Right cardiac atrium (tissue), 5 donors: ENCODE measurements around the gene UNC13C. TPM values are rescaled to one million over a fixed set of nuclear protein-coding genes. Genes with fewer than 3 reads are reported as not detected.

ENCODE experiments used
- ATAC-seq, 2 donors: fragments of 200-7000 bp; cut with Tn5 transposase; one replicate each; pipeline versions ENCODE4 v1.8.0 to v1.9.1; 2020; ENCODE audit warnings: moderate library complexity in 2 of 2, mild to moderate bottlenecking in 1 of 2
- DNase-seq, 3 donors: peaks; one replicate each; pipeline ENCODE4 v3.0.0-alpha.2; 2020
- H3K27ac ChIP-seq: one replicate; pipeline ENCODE4 v1.5.1; 2013; ENCODE audit warnings: mild to moderate bottlenecking, low read length, control low read depth, moderate library complexity
- H3K27me3 ChIP-seq: one replicate; pipeline ENCODE4 v1.6.1; 2013; ENCODE audit not compliant: control insufficient read depth, insufficient read depth
- H3K4me1 ChIP-seq: one replicate; pipeline ENCODE4 v1.6.1; 2013; ENCODE audit warnings: low read length; ENCODE audit not compliant: control insufficient read depth, insufficient read depth
- H3K4me3 ChIP-seq: one replicate; pipeline ENCODE4 v1.5.1; 2013; ENCODE audit warnings: low read length, control low read depth
- H3K9me3 ChIP-seq: one replicate; pipeline ENCODE4 v1.6.1; 2013; ENCODE audit warnings: low read length; ENCODE audit not compliant: control insufficient read depth
- WGBS: extraction: QIAGEN DNeasy Blood & Tissue Kit; methylation state at CpG from one replicate; pipeline ENCODE4 v1.1.7; 2013; 5-methylcytosine and 5-hydroxymethylcytosine counted together
- intact Hi-C, 4 donors: fragments of 100-400 bp; cut with DNase I; formaldehyde crosslinking; loops; one replicate each; pipeline versions ENCODE4 v1.11.0 to v1.14.0; 2022 to 2023
- polyA plus RNA-seq: library from polyadenylated mRNA; stranded (reverse); fragments of 200-250 nt; gene quantifications from one replicate; pipeline ENCODE4 v1.2.3, GENCODE V29; 2013
- total RNA-seq, 4 donors: library from RNA; stranded (reverse); fragmentation: NEBNext Ultra II Directional; extraction: Animal tissue kit (Norgen Biotek cat#: 25700); gene quantifications; one replicate each; pipeline ENCODE4 v1.2.1, GENCODE V29; 2021
- donor health status: healthy with polysubstance abuse.
- donor health status: DM: no; HTN: yes; CAD: no.
- donor health status: DM: no; HTN: no; CAD: no.
- donor health status: DM: no; HTN: yes; CAD: no; lungs with severe emphysema.
- donor health status: DM: yes; HTN: yes; CAD: no.

UNC13C gene
- total and polyA plus RNA-seq, 5 donors = 0.05 to 0.57 (median 0.21) TPM

- Histone ChIP-seq H3K9me3 (no peaks in the 10 kb centered on the region), H3K4me3 (peak overlapping the region; percentile 46), H3K4me1 (no peaks in the 10 kb centered on the region), H3K27me3 (no peaks in the 10 kb centered on the region), H3K27ac (no peak overlapping the region)
- ATAC-seq (no peak), DNase-seq (no peak)
- intact Hi-C loops = no loop called here
- WGBS = 58% methylated on average over 4 of the region's 4 CpGs
Measured at GRCh38 chr15:53979051-53979788, 979 bp downstream of the UNC13C start.

- Histone ChIP-seq H3K4me1 (no peaks in the 10 kb centered on the region), H3K4me3 (no peak overlapping the region), H3K9me3 (no peaks in the 10 kb centered on the region), H3K27me3 (no peaks in the 10 kb centered on the region), H3K27ac (no peak overlapping the region)
- intact Hi-C loops = no loop called here
- DNase-seq (no peak), ATAC-seq (no peak)
- 87% methylated on average over 2 of the region's 2 CpGs for WGBS
Measured at GRCh38 chr15:53980021-53980420, 1.8 kb downstream of the UNC13C start.

GRCh38 chr15:53982071-53982680 is 3.9 kb downstream of the UNC13C start:
- WGBS = 61% methylated on average over 4 of the region's 4 CpGs
- no peak overlapping the region for H3K27ac ChIP-seq
- intact Hi-C loops = no loop called here
- ATAC-seq = no peak
- H3K27me3 ChIP-seq = no peaks in the 10 kb centered on the region
- DNase-seq = no peak
- no peak overlapping the region for H3K4me3 ChIP-seq
- H3K4me1 ChIP-seq = no peaks in the 10 kb centered on the region
- no peaks in the 10 kb centered on the region for H3K9me3 ChIP-seq

GRCh38 chr15:53982876-53983275 is 4.6 kb downstream of the UNC13C start:
- Histone ChIP-seq H3K27me3 (no peaks in the 10 kb centered on the region), H3K4me1 (no peaks in the 10 kb centered on the region), H3K27ac (no peak overlapping the region), H3K9me3 (no peaks in the 10 kb centered on the region), H3K4me3 (no peak overlapping the region)
- DNase-seq = no peak
- intact Hi-C loops = no loop called here
- no peak for ATAC-seq
- 88% methylated on average over 1 of the region's 1 CpG for WGBS

- H3K27me3 ChIP-seq = no peaks in the 10 kb centered on the region
- no peaks in the 10 kb centered on the region for H3K9me3 ChIP-seq
- H3K4me1 ChIP-seq = no peaks in the 10 kb centered on the region
- H3K4me3 ChIP-seq = no peak overlapping the region
- intact Hi-C loops = no loop called here
- ATAC-seq (no peak), DNase-seq (no peak)
- no peak overlapping the region for H3K27ac ChIP-seq
- 71% methylated on average over 1 of the region's 1 CpG for WGBS
Measured at GRCh38 chr15:53984221-53984620, 6.0 kb downstream of the UNC13C start.

- ATAC-seq = no peak
- intact Hi-C loops = no loop called here
- Histone ChIP-seq H3K27ac (no peak overlapping the region), H3K4me3 (no peak overlapping the region), H3K9me3 (no peaks in the 10 kb centered on the region), H3K27me3 (no peaks in the 10 kb centered on the region), H3K4me1 (no peaks in the 10 kb centered on the region)
- no peak for DNase-seq
- 85% methylated on average over 4 of the region's 4 CpGs for WGBS
Measured at GRCh38 chr15:53985562-53985961, 7.3 kb downstream of the UNC13C start.

GRCh38 chr15:53987480-53987879 is 9.2 kb downstream of the UNC13C start:
- WGBS = 76% methylated on average over 2 of the region's 2 CpGs
- DNase-seq (no peak), ATAC-seq (no peak)
- Histone ChIP-seq H3K27me3 (no peaks in the 10 kb centered on the region), H3K9me3 (no peaks in the 10 kb centered on the region), H3K4me3 (no peak overlapping the region), H3K27ac (no peak overlapping the region), H3K4me1 (no peaks in the 10 kb centered on the region)
- intact Hi-C loops = no loop called here

GRCh38 chr15:54007256-54007655 is 29.0 kb downstream of the UNC13C start:
- ATAC-seq (no peak), DNase-seq (no peak)
- no peaks in the 10 kb centered on the region for H3K4me1 ChIP-seq
- no peaks in the 10 kb centered on the region for H3K27me3 ChIP-seq
- WGBS = 88% methylated on average over 2 of the region's 2 CpGs
- intact Hi-C loops = no loop called here
- H3K9me3 ChIP-seq = no peaks in the 10 kb centered on the region
- no peak overlapping the region for H3K4me3 ChIP-seq
- no peak overlapping the region for H3K27ac ChIP-seq

GRCh38 chr15:54011656-54012055 is 33.4 kb downstream of the UNC13C start:
- DNase-seq (no peak), ATAC-seq (no peak)
- no peaks in the 10 kb centered on the region for H3K27me3 ChIP-seq
- no peaks in the 10 kb centered on the region for H3K4me1 ChIP-seq
- no peaks in the 10 kb centered on the region for H3K9me3 ChIP-seq
- WGBS = 64% methylated on average over 1 of the region's 1 CpG
- intact Hi-C loops = no loop called here
- H3K27ac ChIP-seq = no peak overlapping the region
- no peak overlapping the region for H3K4me3 ChIP-seq

GRCh38 chr15:54014067-54014655 is 35.9 kb downstream of the UNC13C start:
- DNase-seq (no peak), ATAC-seq (no peak)
- Histone ChIP-seq H3K4me1 (no peaks in the 10 kb centered on the region), H3K9me3 (no peaks in the 10 kb centered on the region), H3K27ac (no peak overlapping the region), H3K4me3 (no peak overlapping the region), H3K27me3 (no peaks in the 10 kb centered on the region)
- WGBS = 72% methylated on average over 4 of the region's 4 CpGs
- intact Hi-C loops = no loop called here

- intact Hi-C loops = no loop called here
- no peaks in the 10 kb centered on the region for H3K9me3 ChIP-seq
- ATAC-seq (no peak), DNase-seq (no peak)
- H3K27ac ChIP-seq = no peak overlapping the region
- H3K4me1 ChIP-seq = no peaks in the 10 kb centered on the region
- no peaks in the 10 kb centered on the region for H3K27me3 ChIP-seq
- no peak overlapping the region for H3K4me3 ChIP-seq
- WGBS = 90% methylated on average over 1 of the region's 1 CpG
Measured at GRCh38 chr15:54017251-54017650, 39.0 kb downstream of the UNC13C start.
